Measurements from ENCODE around the gene MICU2. TPM values are rescaled to one million over a fixed set of nuclear protein-coding genes. Genes with fewer than 3 reads are reported as not detected.

The MICU2 gene
- total and polyA plus RNA-seq, 4 donors, result 29.0 to 85.9 (median 39.3) TPM

DNA sequence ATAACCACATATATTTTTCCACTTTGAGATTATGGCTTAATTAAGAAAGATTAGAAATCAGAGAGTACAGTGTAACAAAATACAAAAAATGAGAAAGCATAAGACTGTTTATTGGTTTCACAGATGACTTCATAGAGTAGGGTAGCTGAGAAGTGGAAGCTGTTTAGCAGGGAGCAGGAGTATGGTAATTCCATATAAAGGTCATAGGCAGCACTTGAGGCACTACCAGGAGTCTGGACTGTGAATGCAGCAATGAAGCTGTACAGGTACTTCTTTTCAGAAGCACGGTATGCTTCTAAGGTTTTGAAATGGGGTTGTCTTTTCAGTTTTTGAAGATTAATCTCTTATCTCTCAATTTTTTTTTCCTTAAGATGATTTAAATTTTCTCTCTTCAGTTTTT lies 69.2 kb downstream of the MICU2 start:
- Histone ChIP-seq H3K9ac (ENCODE audit: insufficient read depth in 1 of 2, low read length in 2 of 2) (no peak overlapping the region), H3K27me3 (ENCODE audit: control insufficient read depth in 3 of 3, insufficient read depth in 3 of 3, low read length in 2 of 3) (no peaks in the 10 kb centered on the region), H3K9me3 (ENCODE audit: control insufficient read depth in 4 of 4, insufficient read depth in 3 of 4, low read length in 3 of 4) (no peaks in the 10 kb centered on the region), H3K27ac (ENCODE audit: low read depth in 1 of 2, low read length in 1 of 2) (no peak overlapping the region), H3K4me3 (no peak overlapping the region), H3K4me1 (ENCODE audit: control insufficient read depth in 5 of 5, insufficient read depth in 5 of 5, low read length in 5 of 5) (peaks cover 0 to 4% (median 0%) of the 10 kb centered on the region in 5 donors), H3K36me3 (ENCODE audit: control insufficient read depth in 4 of 4, insufficient read depth in 4 of 4, low read length in 4 of 4) (peaks cover 0 to 12% (median 6%) of the 10 kb centered on the region in 4 donors)
- WGBS, 2 donors, result 98 to 100% methylated on average over 1 of the region's 1 CpG
- no peak for DNase-seq
- ATAC-seq (ENCODE audit: insufficient read depth, low FRiP score), result no peak
- TF ChIP-seq, protein P1, sequence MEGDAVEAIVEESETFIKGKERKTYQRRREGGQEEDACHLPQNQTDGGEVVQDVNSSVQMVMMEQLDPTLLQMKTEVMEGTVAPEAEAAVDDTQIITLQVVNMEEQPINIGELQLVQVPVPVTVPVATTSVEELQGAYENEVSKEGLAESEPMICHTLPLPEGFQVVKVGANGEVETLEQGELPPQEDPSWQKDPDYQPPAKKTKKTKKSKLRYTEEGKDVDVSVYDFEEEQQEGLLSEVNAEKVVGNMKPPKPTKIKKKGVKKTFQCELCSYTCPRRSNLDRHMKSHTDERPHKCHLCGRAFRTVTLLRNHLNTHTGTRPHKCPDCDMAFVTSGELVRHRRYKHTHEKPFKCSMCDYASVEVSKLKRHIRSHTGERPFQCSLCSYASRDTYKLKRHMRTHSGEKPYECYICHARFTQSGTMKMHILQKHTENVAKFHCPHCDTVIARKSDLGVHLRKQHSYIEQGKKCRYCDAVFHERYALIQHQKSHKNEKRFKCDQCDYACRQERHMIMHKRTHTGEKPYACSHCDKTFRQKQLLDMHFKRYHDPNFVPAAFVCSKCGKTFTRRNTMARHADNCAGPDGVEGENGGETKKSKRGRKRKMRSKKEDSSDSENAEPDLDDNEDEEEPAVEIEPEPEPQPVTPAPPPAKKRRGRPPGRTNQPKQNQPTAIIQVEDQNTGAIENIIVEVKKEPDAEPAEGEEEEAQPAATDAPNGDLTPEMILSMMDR (IDR thresholded peaks at IDR 0.05; ENCODE audit: control extremely low read depth, extremely low read depth), result no peak

DNA sequence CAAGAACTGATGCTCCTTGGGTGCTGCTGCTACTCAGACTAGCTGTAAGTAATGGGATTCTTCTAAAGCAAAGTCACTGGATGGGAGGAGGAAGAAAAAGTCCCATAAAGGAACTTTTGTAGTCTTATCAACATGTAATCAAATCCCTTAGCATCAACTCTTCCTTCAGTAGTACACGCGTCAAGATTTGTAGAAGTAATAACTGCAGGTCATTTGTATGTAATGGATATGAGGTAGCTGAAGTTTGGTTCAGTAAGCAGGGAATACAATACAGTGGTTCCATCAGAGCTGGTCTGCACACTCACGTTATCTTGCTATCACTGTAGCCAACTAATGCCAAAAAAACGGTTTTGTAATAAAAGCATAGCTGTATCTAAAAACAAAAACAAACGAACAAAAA lies 72.5 kb downstream of the MICU2 start:
- DNase-seq (no peak), ATAC-seq (ENCODE audit: insufficient read depth, low FRiP score) (no peak)
- 96 to 97% methylated on average over 5 of the region's 5 CpGs for WGBS, 2 donors
- no peaks in the 10 kb centered on the region for H3K9me3 ChIP-seq (ENCODE audit: control insufficient read depth in 4 of 4, insufficient read depth in 3 of 4, low read length in 3 of 4)
- H3K27ac ChIP-seq (ENCODE audit: low read depth in 1 of 2, low read length in 1 of 2), result no peak overlapping the region
- no peaks in the 10 kb centered on the region for H3K27me3 ChIP-seq (ENCODE audit: control insufficient read depth in 3 of 3, insufficient read depth in 3 of 3, low read length in 2 of 3)
- no peak overlapping the region for H3K9ac ChIP-seq (ENCODE audit: insufficient read depth in 1 of 2, low read length in 2 of 2)
- H3K4me3 ChIP-seq, result no peak overlapping the region
- H3K36me3 ChIP-seq (ENCODE audit: control insufficient read depth in 4 of 4, insufficient read depth in 4 of 4, low read length in 4 of 4), result peaks cover 0 to 7% (median 4%) of the 10 kb centered on the region in 4 donors
- TF ChIP-seq, protein P1 (IDR thresholded peaks at IDR 0.05; ENCODE audit: control extremely low read depth, extremely low read depth), result no peak
- H3K4me1 ChIP-seq (ENCODE audit: control insufficient read depth in 5 of 5, insufficient read depth in 5 of 5, low read length in 5 of 5), result no peaks in the 10 kb centered on the region

DNA sequence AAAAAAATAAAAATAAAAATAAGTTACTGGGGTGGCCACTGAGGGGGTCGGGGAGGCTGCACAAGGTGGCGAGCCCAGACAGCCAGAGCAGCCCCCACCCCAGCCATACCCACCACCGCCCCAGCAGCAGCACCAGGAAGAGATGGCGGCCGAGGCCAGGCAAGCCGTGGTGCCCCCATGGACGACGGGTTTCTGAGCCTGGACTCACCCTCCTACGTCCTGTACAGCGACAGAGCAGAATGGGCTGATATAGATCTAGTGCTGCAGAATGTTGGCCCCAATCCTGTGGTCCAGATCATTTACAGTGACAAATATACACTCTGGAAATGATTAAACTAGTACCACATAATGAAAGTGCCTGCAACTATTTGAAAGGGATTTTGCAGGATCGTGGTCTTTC lies 73.3 kb downstream of the MICU2 start:
- WGBS, 2 donors, result 88 to 90% methylated on average over 11 of the region's 11 CpGs
- H3K4me1 ChIP-seq (ENCODE audit: control insufficient read depth in 5 of 5, insufficient read depth in 5 of 5, low read length in 5 of 5), result no peaks in the 10 kb centered on the region
- DNase-seq, result no peak
- no peaks in the 10 kb centered on the region for H3K27me3 ChIP-seq (ENCODE audit: control insufficient read depth in 3 of 3, insufficient read depth in 3 of 3, low read length in 2 of 3)
- no peak overlapping the region for H3K9ac ChIP-seq (ENCODE audit: insufficient read depth in 1 of 2, low read length in 2 of 2)
- H3K4me3 ChIP-seq, result no peak overlapping the region
- TF ChIP-seq, protein P1 (IDR thresholded peaks at IDR 0.05; ENCODE audit: control extremely low read depth, extremely low read depth), result no peak
- no peaks in the 10 kb centered on the region for H3K9me3 ChIP-seq (ENCODE audit: control insufficient read depth in 4 of 4, insufficient read depth in 3 of 4, low read length in 3 of 4)
- peaks cover 0 to 5% (median 4%) of the 10 kb centered on the region in 4 donors for H3K36me3 ChIP-seq (ENCODE audit: control insufficient read depth in 4 of 4, insufficient read depth in 4 of 4, low read length in 4 of 4)
- H3K27ac ChIP-seq (ENCODE audit: low read depth in 1 of 2, low read length in 1 of 2), result no peak overlapping the region
- ATAC-seq (ENCODE audit: insufficient read depth, low FRiP score), result no peak
